SK-N-SH treated with all-trans-retinoic acid at 6 μM for 48 hours (cell line): ENCODE measurements around the gene NPY5R.
A peak's percentile ranks its signal among the peaks of the same experiment; 100 is the strongest.

Source experiments
- ATAC-seq: fragments of 200-7000 bp; cut with Tn5 transposase; 3 replicates; pipeline ENCODE4 v1.9.1; 2020; ENCODE audit warnings: mild to moderate bottlenecking, moderate library complexity
- ARNTL ChIP-seq: fragments of 450-650 bp; formaldehyde crosslinking; IDR thresholded peaks from 2 replicates; pipeline ENCODE4 v1.5.0; 2020; ENCODE audit warnings: low read depth, mild to moderate bottlenecking, moderate library complexity, borderline replicate concordance
- BACH2 ChIP-seq: fragments of 250-450 bp; sonication (Bioruptor Pico); IDR thresholded peaks from 2 replicates; pipeline ENCODE4 v1.9.0; 2021; ENCODE audit warnings: mild to moderate bottlenecking, borderline replicate concordance
- CSDC2 ChIP-seq: fragments of 250-450 bp; sonication (Bioruptor Pico); IDR thresholded peaks from 2 replicates; pipeline ENCODE4 v1.5.0; 2020; ENCODE audit warnings: mild to moderate bottlenecking, moderate library complexity
- CSRNP3 ChIP-seq: fragments of 250-450 bp; sonication (Bioruptor Pico); IDR thresholded peaks from 2 replicates; pipeline ENCODE4 v1.5.1; 2021; ENCODE audit warnings: mild to moderate bottlenecking, moderate library complexity
- GLIS3 ChIP-seq: fragments of 250-450 bp; sonication (Bioruptor Pico); IDR thresholded peaks from 2 replicates; pipeline ENCODE4 v1.5.0; 2020; ENCODE audit warnings: mild to moderate bottlenecking, moderate library complexity
- ISL1 ChIP-seq: fragments of 250-450 bp; sonication (Bioruptor Pico); IDR thresholded peaks from 2 replicates; pipeline ENCODE4 v2.1.2; 2022; ENCODE audit warnings: mild to moderate bottlenecking, moderate library complexity
- OSR1 ChIP-seq: fragments of 250-450 bp; sonication (Bioruptor Pico); IDR thresholded peaks from 2 replicates; pipeline ENCODE4 v1.8.0; 2022; ENCODE audit warnings: moderate library complexity, mild to moderate bottlenecking, inconsistent platforms
- POU6F1 ChIP-seq: fragments of 250-450 bp; sonication (Bioruptor Pico); IDR thresholded peaks from 2 replicates; pipeline ENCODE4 v1.8.0; 2021; ENCODE audit warnings: low read depth, mild to moderate bottlenecking, moderate library complexity, borderline replicate concordance
- PPARA ChIP-seq: fragments of 250-450 bp; sonication (Bioruptor Pico); IDR thresholded peaks from 2 replicates; pipeline ENCODE4 v1.5.0; 2020; ENCODE audit warnings: mild to moderate bottlenecking, borderline replicate concordance
- RARB ChIP-seq: fragments of 250-450 bp; sonication (Bioruptor Pico); IDR thresholded peaks from 2 replicates; pipeline ENCODE4 v1.8.0; 2021; ENCODE audit warnings: mild to moderate bottlenecking, moderate library complexity
- SNAI2 ChIP-seq: fragments of 250-450 bp; sonication (Bioruptor Pico); IDR thresholded peaks from 2 replicates; pipeline ENCODE4 v1.5.0; 2020; ENCODE audit warnings: mild to moderate bottlenecking, moderate library complexity
- TCF4 ChIP-seq: fragments of 250-450 bp; sonication (Bioruptor Pico); IDR thresholded peaks from 2 replicates; pipeline ENCODE4 v1.8.0; 2021; ENCODE audit warnings: mild to moderate bottlenecking, moderate library complexity, borderline replicate concordance
- TOX ChIP-seq: fragments of 250-450 bp; sonication (Bioruptor Pico); IDR thresholded peaks from 2 replicates; pipeline ENCODE4 v1.8.0; 2021; ENCODE audit warnings: mild to moderate bottlenecking, moderate library complexity, borderline replicate concordance
- ZC3H10 ChIP-seq: fragments of 250-450 bp; sonication (Bioruptor Pico); IDR thresholded peaks from 2 replicates; pipeline ENCODE4 v1.5.1; 2021; ENCODE audit warnings: mild to moderate bottlenecking, moderate library complexity
- ZFP3 ChIP-seq: fragments of 250-450 bp; sonication (Bioruptor Pico); IDR thresholded peaks from 2 replicates; pipeline ENCODE4 v1.5.0; 2020; ENCODE audit warnings: mild to moderate bottlenecking, moderate library complexity
- ZFP30 ChIP-seq: fragments of 450-650 bp; formaldehyde crosslinking; IDR thresholded peaks from 2 replicates; pipeline ENCODE4 v1.5.0; 2022; ENCODE audit warnings: mild to moderate bottlenecking, moderate library complexity
- ZNF70 ChIP-seq: fragments of 450-650 bp; formaldehyde crosslinking; IDR thresholded peaks from 2 replicates; pipeline ENCODE4 v1.5.0; 2020; ENCODE audit warnings: mild to moderate bottlenecking, moderate library complexity
- ZNF8 ChIP-seq: fragments of 450-650 bp; formaldehyde crosslinking; IDR thresholded peaks from 2 replicates; pipeline ENCODE4 v1.5.0; 2020; ENCODE audit warnings: mild to moderate bottlenecking, moderate library complexity
- TF ChIP-seq, protein P1 (sequence below): fragments of 250-450 bp; sonication (Bioruptor Pico); IDR thresholded peaks from 2 replicates; pipeline ENCODE4 v1.5.0; 2020; ENCODE audit warnings: mild to moderate bottlenecking, moderate library complexity
- TF ChIP-seq, protein P2 (sequence below): fragments of 250-450 bp; sonication (Bioruptor Pico); IDR thresholded peaks from 2 replicates; pipeline ENCODE4 v1.8.0; 2020; ENCODE audit warnings: mild to moderate bottlenecking, moderate library complexity, borderline replicate concordance

The NPY5R gene

GRCh38 chr4:163395055-163395454 is 51.4 kb downstream of the NPY5R start:
- no peak for ATAC-seq
- TF ChIP-seq ZC3H10 (CRISPR knock-in tag) (no peak), SNAI2 (CRISPR knock-in tag) (no peak), BACH2 (CRISPR knock-in tag) (no peak), ARNTL (CRISPR knock-in tag) (no peak), ZFP3 (CRISPR knock-in tag) (no peak), TOX (CRISPR knock-in tag) (no peak), CSDC2 (no peak), ZNF70 (CRISPR knock-in tag) (no peak), RARB (no peak), POU6F1 (CRISPR knock-in tag) (no peak), TCF4 (no peak), OSR1 (CRISPR knock-in tag) (no peak), ISL1 (CRISPR knock-in tag) (no peak)
- TF ChIP-seq, protein P1, sequence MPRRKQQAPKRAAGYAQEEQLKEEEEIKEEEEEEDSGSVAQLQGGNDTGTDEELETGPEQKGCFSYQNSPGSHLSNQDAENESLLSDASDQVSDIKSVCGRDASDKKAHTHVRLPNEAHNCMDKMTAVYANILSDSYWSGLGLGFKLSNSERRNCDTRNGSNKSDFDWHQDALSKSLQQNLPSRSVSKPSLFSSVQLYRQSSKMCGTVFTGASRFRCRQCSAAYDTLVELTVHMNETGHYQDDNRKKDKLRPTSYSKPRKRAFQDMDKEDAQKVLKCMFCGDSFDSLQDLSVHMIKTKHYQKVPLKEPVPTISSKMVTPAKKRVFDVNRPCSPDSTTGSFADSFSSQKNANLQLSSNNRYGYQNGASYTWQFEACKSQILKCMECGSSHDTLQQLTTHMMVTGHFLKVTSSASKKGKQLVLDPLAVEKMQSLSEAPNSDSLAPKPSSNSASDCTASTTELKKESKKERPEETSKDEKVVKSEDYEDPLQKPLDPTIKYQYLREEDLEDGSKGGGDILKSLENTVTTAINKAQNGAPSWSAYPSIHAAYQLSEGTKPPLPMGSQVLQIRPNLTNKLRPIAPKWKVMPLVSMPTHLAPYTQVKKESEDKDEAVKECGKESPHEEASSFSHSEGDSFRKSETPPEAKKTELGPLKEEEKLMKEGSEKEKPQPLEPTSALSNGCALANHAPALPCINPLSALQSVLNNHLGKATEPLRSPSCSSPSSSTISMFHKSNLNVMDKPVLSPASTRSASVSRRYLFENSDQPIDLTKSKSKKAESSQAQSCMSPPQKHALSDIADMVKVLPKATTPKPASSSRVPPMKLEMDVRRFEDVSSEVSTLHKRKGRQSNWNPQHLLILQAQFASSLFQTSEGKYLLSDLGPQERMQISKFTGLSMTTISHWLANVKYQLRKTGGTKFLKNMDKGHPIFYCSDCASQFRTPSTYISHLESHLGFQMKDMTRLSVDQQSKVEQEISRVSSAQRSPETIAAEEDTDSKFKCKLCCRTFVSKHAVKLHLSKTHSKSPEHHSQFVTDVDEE = no peak
- TF ChIP-seq, all 23 proteins: peak for 0

GRCh38 chr4:163395758-163396157 is 52.1 kb downstream of the NPY5R start:
- peak; percentile 75 for ATAC-seq

DNA sequence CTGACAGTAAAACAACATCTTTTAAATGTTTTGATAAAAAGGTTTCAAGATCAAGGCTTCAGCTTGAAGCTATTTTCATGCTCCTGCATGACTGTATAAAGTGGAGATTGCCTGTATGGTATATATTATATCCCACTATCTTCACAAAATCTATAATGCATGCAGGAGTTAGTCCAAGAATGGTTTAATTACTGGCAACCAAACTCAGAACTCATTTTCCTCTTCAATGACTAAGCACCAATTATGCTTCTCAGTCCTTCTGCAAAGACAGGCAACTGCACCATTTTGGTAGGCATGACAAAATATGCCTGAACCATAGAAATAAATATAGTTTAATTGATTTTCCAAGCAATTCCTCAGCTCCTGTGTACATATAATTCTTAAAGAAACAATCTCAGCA is 54.5 kb downstream of the NPY5R start:
- TF ChIP-seq, protein P1 = no peak
- no peak for TF ChIP-seq CSRNP3 (CRISPR knock-in tag)
- no peak for TF ChIP-seq POU6F1 (CRISPR knock-in tag)
- TF ChIP-seq RARB = no peak
- TF ChIP-seq PPARA (CRISPR knock-in tag) = no peak
- TF ChIP-seq ZNF8 (CRISPR knock-in tag) = no peak
- no peak for TF ChIP-seq ZFP30 (CRISPR knock-in tag)
- TF ChIP-seq TOX (CRISPR knock-in tag) = no peak
- TF ChIP-seq ARNTL (CRISPR knock-in tag) = no peak
- TF ChIP-seq BACH2 (CRISPR knock-in tag) = no peak
- TF ChIP-seq, protein P2, sequence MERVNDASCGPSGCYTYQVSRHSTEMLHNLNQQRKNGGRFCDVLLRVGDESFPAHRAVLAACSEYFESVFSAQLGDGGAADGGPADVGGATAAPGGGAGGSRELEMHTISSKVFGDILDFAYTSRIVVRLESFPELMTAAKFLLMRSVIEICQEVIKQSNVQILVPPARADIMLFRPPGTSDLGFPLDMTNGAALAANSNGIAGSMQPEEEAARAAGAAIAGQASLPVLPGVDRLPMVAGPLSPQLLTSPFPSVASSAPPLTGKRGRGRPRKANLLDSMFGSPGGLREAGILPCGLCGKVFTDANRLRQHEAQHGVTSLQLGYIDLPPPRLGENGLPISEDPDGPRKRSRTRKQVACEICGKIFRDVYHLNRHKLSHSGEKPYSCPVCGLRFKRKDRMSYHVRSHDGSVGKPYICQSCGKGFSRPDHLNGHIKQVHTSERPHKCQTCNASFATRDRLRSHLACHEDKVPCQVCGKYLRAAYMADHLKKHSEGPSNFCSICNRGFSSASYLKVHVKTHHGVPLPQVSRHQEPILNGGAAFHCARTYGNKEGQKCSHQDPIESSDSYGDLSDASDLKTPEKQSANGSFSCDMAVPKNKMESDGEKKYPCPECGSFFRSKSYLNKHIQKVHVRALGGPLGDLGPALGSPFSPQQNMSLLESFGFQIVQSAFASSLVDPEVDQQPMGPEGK (CRISPR knock-in tag) = no peak
- no peak for TF ChIP-seq TCF4
- TF ChIP-seq OSR1 (CRISPR knock-in tag) = no peak
- TF ChIP-seq GLIS3 (CRISPR knock-in tag) = no peak
- ATAC-seq = no peak

More at GRCh38 chr4:163395758-163396157, 52.1 kb downstream of the NPY5R start:
- no peak for TF ChIP-seq ZNF70 (CRISPR knock-in tag)
